CD4-positive, alpha-beta T cell treated with Interleukin-4 for 1 hour (primary cell): ENCODE results near the gene TGM6.

Experiments used
- DNase-seq, 2 donors: peaks; one replicate each; pipeline ENCODE4 v3.0.0-alpha.2; 2020 to 2022

Gene TGM6

GRCh38 chr20:2380601-2381000, at the start of gene TGM6:
TGM6 (plus strand) TSS chr20:2380901; CDS start chr20:2380969, 68 bp downstream.
- no peak for DNase-seq

DNA sequence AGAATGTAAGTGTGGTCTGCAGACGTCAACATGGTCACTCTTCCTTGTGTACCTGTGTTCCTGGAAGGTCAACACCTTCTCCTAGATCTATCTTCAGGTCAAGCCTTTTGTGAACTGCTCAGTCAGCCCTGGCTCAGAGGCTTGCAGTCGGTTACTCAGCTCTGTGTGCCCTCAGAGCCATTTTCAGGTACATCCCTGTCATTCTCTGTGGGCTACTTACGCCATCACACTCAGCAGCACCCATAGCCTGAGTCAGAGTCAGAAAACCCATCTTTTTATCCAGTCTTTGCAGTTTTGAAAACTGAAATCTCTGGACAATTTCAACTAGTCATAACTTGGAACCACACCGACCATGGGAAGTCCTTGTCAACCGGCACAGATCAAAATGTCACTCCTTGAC, 49.6 kb upstream of the TGM6 start:
- no peak for DNase-seq

DNA sequence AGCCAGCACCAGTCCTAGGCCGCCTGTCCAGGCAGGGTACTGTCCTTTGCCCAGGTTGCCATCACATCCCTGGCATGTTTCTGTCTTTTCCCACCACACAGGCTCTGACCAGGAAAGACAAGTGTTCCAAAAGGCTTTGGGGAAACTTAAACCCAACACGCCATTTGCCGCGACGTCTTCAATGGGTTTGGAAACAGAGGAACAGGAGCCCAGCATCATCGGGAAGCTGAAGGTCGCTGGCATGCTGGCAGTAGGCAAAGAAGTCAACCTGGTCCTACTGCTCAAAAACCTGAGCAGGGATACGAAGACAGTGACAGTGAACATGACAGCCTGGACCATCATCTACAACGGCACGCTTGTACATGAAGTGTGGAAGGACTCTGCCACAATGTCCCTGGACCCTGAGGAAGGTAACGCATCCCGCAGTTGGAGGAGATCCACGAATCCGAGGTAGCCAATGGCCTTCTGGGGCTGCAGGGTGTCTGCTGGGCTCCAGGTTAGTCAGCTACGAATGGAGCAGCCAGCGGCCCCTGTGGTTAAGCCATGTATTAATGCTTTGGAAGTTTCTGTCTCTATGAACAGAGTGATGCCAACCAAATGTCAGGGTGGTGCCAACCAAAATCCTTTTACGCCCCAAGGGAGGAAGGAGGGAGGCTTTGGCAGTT, 48.7 kb upstream of the TGM6 start:
- no peak for DNase-seq

- no peak for DNase-seq
Observed at GRCh38 chr20:2332711-2333110, 48.0 kb upstream of the TGM6 start.

DNA sequence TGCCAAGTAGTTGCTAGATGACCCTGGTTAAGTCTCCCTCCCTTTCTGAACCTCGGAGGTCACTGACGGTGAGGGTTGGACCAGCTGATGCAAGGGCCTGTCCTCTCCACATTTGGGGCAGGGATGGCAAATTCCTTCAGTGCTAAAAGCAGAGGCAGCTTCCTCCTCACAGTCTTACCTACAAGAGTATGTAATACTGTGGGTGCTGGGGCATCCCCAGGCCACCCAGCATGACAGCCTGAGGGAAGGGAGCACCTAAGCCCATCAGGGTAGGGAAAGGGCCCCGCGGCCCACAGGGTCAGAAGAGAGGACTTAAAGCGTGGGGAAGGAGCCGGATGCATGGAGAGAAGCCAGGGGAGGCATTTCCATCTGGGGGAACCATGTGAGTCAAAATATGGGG, 46.9 kb upstream of the TGM6 start:
- no peak for DNase-seq

DNA sequence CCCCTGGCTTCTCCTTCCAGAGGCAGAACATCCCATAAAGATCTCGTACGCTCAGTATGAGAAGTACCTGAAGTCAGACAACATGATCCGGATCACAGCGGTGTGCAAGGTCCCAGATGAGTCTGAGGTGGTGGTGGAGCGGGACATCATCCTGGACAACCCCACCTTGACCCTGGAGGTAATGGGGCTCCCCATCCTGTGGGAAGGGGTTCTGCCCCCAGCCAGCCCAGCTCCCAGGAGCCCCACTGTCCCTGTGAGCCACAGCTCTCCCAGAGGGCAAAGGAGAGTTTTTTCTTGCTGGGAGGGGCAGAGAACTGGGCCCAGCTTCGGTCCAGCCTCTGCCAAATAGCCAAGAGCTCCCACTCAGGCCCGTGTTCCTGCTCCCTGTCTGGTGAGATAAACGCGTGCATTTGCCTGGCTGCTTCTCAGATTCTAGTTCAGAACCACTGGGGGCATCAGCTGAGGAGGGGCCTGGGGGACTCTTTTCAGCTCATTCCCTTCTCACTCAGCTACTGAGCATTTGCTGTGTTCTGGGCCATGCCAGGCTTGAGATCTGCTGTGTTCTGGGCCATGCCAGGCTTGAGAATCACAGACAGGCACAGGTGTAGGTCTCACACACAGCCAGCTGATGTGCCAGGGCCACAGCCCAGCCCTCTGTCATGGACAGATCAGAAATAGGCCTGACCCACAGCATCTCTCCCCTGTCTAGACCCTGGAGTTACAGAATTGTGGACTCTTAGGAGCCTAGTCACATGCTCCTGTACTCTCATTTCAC, 45.4 kb upstream of the TGM6 start:
- DNase-seq, result no peak

DNA sequence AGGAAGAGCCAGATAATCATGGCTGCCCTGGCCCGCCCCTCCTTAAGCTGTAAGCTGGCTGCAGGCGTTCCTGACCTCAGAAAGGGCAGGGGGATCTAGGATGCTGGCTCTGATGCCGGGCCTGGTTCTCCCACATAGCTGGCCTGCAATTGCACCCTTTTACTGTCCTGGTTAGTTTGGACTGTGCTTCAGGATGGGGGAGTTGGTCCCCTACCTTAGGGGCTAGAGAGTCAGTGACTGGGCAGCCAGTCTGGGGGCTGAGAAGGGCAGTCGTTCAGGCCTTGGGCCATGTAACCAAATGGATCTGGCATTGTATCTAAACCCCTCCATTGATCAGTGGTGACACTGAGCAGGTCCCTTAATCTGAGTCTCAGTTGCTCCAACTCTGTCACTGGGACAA, 44.2 kb upstream of the TGM6 start:
- DNase-seq, result no peak

DNA sequence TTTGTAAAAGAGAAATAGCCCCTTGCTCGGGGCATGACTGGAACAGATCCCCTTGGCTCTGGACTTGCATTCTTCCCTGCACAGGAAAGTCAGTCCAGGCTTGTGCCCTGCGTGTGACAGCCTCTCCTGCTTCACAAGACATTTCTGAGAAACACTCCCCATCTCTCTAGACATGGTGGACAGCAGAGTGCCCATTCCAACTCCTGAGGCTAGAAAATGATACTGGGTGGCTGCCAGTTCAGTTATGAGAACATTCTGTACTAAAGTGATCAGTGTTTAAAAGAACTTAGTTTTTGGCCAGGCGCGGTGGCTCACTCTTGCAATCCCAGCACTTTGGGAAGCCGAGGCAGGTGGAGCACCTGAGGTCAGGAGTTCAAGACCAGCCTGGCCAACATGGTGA, 43.6 kb upstream of the TGM6 start:
- no peak for DNase-seq

- no peak for DNase-seq
Observed at GRCh38 chr20:2338411-2339066, 42.2 kb upstream of the TGM6 start.

- no peak for DNase-seq
Observed at GRCh38 chr20:2340136-2340535, 40.6 kb upstream of the TGM6 start.

GRCh38 chr20:2340823-2341222, 39.9 kb upstream of the TGM6 start:
- DNase-seq, result no peak

- no peak for DNase-seq
Observed at GRCh38 chr20:2341336-2341735, 39.4 kb upstream of the TGM6 start.

- DNase-seq, result no peak
Observed at GRCh38 chr20:2342243-2342642, 38.5 kb upstream of the TGM6 start.

GRCh38 chr20:2346188-2346587, 34.5 kb upstream of the TGM6 start:
- DNase-seq, result no peak

DNA sequence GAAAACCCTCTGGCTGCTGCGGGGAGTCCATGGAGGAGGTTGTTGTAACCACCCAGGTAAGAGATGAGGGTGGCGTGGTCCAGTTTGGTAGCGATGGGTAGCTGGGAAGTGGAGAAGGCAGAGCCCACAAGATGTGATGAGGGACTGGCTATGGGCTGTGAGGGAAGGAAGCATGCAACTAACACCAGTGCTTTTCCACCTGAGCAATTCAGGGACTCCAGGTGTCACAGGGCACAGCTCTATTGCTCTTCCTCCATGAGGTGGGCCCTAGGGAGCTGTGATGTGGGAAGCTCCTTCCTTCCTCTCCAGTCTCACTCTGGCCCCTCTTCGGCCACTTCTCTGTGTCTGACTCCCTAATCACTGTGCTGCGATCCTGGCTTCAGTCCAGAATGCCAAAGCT, 32.4 kb upstream of the TGM6 start:
- no peak for DNase-seq

GRCh38 chr20:2349801-2350200, 30.9 kb upstream of the TGM6 start:
- DNase-seq, result no peak

DNA sequence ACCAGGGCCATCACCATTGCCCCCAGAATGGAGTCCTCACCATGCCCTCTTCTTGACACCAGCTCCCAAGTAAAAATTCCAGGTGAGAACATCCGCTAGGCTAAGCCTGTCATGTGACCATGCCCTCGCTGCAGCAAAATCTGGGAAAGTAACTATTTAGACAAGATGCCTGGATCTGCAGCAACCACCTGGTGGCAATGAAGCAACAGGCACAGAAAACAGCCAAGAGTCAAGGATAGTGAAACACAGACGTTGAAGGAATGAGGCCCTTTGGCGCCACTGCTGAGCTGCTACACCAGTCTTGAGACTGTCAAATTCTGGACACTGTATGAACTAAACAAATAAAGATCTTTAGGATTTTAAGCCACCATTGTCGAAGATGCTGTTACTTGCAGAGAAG, 30.1 kb upstream of the TGM6 start:
- DNase-seq, result no peak

- no peak for DNase-seq
Observed at GRCh38 chr20:2353231-2353630, 27.5 kb upstream of the TGM6 start.

- no peak for DNase-seq
Observed at GRCh38 chr20:2357114-2357513, 23.6 kb upstream of the TGM6 start.

- DNase-seq, result no peak
Observed at GRCh38 chr20:2358006-2358405, 22.7 kb upstream of the TGM6 start.

DNA sequence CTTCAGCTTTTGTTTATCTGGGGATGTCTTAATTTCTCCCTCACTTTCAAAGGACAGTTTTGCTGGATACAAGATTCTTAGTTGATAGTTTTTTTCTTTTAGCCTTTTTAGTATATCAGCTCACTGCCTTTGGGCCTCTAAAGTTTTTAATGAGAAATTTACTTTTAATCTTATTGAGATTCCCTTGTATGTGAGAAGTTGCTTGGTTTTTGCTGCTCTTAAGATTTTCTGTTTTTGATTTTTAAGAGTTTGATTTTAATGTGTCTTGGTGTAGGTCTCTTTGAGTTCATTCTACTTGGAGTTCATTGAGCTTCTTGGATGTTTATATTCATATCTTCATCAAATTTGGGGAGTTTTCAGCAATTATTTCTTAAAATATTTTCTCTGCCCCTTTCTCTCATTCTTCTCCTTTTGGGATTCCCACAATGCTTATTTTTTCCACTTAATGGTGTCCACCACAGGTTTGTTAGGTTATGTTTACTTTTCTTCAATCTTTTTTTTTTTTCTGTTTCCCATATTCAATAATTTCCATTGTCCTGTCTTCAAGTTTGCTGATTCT, 19.6 kb upstream of the TGM6 start:
- DNase-seq, result no peak

DNA sequence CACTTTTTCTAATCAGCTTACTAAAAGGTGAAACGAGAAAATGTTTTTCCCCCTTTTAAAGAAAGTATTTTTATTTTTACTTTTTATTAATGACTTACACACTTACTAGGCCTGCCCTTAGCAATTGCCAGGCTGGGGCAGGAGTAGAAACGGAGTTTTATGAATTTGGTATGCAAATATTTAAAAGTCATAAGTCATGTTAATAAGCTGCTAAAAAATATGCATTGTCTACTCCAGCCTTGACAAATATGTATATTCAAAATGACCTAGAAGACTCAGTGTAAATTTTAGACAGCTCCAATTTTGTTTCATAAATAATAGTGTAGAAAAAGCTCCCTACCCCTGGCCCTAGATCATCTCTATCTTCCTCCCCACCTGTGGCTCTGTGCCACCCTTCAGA, 17.5 kb upstream of the TGM6 start:
- DNase-seq, result no peak

GRCh38 chr20:2363587-2363986, 17.1 kb upstream of the TGM6 start:
- DNase-seq, result no peak

- no peak for DNase-seq
Observed at GRCh38 chr20:2364044-2364443, 16.7 kb upstream of the TGM6 start.
